ENCODE measurements around the gene AFAP1L1. TPM values are rescaled to one million over a fixed set of nuclear protein-coding genes. Genes with fewer than 3 reads are reported as not detected.

The AFAP1L1 gene
- total and polyA plus RNA-seq, 2 donors (not counting 3 experiments of a cell fraction or from before 2014, with no cell fraction given): 7.9 to 73.2 TPM

DNA sequence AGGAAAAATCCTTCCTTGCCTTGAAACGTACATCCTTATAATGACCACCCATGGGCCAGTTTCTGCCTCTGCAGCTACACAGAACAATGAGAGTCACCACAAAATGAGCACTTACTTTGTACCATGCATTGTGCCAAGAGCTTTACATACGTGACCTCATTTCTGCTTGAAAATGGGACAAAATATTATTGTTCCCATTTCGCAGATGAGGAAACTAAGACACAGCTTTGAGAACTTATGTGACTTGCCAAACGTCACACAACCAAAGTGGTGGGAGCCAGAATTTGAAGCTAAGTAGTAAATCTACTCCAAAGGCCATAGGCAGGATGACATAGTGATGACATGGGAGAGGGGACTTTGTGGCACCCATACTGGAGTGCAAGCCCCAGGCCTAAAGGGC lies 38.8 kb downstream of the AFAP1L1 start:
- TSS peak; percentile 77 for BruUV-seq (replicated peaks)
- FAIRE-seq (no peak), DNase-seq (ENCODE audit: low read depth, low spot score) (peak; percentile 23)

More for the DNA sequence above, 38.8 kb downstream of the AFAP1L1 start:
- Histone ChIP-seq H3K27me3 (ENCODE audit: control insufficient read depth in 2 of 2, insufficient read depth in 2 of 2, low read length in 2 of 2) (no peaks in the 10 kb centered on the region), H3K9ac (replicated peaks; ENCODE audit: extremely low read depth, insufficient read depth, low read length) (no peak overlapping the region), H3K4me3 (replicated peaks in 1 of 3; ENCODE audit: insufficient read depth in 1 of 3, low read depth in 1 of 3, low read length in 3 of 3) (no peak overlapping the region), H2AFZ (ENCODE audit: low read depth, low read length) (no peak overlapping the region), H3K79me2 (ENCODE audit: control insufficient read depth, insufficient read depth, low read length) (no peaks in the 10 kb centered on the region), H3K27ac (ENCODE audit: insufficient read depth, low read depth, low read length) (peak overlapping the region; percentile 49), H3K9me3 (replicated peaks; ENCODE audit: control insufficient read depth, insufficient read depth, low read length) (no peaks in the 10 kb centered on the region), H3K4me2 (ENCODE audit: insufficient read depth, low read length) (peak overlapping the region; percentile 23), H3K4me1 (ENCODE audit: control insufficient read depth, extremely low read depth, insufficient read depth, low read length) (peaks cover 23% of the 10 kb centered on the region), H3K36me3 (ENCODE audit: control insufficient read depth in 2 of 2, extremely low read depth in 1 of 2, insufficient read depth in 2 of 2, low read length in 2 of 2) (peaks cover 0 to 3% of the 10 kb centered on the region in 2 experiments), H3K9me1 (replicated peaks; ENCODE audit: control insufficient read depth, extremely low read depth, insufficient read depth, low read length) (no peaks in the 10 kb centered on the region), H4K20me1 (replicated peaks; ENCODE audit: control insufficient read depth, extremely low read depth, insufficient read depth, low read length) (no peaks in the 10 kb centered on the region)
- dilution Hi-C loops (cut with MboI; ENCODE audit: extremely low pct_ligation_motif_present, low sequenced_read_pairs): no loop called here
- no peak for TF ChIP-seq FOS (IDR thresholded peaks at IDR 0.05; ENCODE audit: borderline replicate concordance, insufficient read depth, low read length)
- TF ChIP-seq, protein P1, sequence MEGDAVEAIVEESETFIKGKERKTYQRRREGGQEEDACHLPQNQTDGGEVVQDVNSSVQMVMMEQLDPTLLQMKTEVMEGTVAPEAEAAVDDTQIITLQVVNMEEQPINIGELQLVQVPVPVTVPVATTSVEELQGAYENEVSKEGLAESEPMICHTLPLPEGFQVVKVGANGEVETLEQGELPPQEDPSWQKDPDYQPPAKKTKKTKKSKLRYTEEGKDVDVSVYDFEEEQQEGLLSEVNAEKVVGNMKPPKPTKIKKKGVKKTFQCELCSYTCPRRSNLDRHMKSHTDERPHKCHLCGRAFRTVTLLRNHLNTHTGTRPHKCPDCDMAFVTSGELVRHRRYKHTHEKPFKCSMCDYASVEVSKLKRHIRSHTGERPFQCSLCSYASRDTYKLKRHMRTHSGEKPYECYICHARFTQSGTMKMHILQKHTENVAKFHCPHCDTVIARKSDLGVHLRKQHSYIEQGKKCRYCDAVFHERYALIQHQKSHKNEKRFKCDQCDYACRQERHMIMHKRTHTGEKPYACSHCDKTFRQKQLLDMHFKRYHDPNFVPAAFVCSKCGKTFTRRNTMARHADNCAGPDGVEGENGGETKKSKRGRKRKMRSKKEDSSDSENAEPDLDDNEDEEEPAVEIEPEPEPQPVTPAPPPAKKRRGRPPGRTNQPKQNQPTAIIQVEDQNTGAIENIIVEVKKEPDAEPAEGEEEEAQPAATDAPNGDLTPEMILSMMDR (IDR thresholded peaks at IDR 0.05; ENCODE audit: extremely low read depth in 1 of 2, insufficient read depth in 1 of 2, low read depth in 1 of 2, low read length in 2 of 2): no peak
- TF ChIP-seq EZH2 (IDR thresholded peaks at IDR 0.05; ENCODE audit: borderline replicate concordance, low read depth, low read length, severe bottlenecking): no peak
- TF ChIP-seq POLR2AphosphoS5 (IDR thresholded peaks at IDR 0.05; ENCODE audit: insufficient read depth, low read depth, low read length): no peak
- TF ChIP-seq JUN (IDR thresholded peaks at IDR 0.05; ENCODE audit: borderline replicate concordance, insufficient read depth, insufficient read length, low read depth): no peak
- no peak for TF ChIP-seq MYC (IDR thresholded peaks at IDR 0.05; ENCODE audit: low read depth, low read length)
- no peak for TF ChIP-seq POLR2A (IDR thresholded peaks at IDR 0.05; ENCODE audit: low read depth, low read length)
- TF ChIP-seq, protein P2, sequence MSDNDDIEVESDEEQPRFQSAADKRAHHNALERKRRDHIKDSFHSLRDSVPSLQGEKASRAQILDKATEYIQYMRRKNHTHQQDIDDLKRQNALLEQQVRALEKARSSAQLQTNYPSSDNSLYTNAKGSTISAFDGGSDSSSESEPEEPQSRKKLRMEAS (IDR thresholded peaks at IDR 0.05; ENCODE audit: insufficient read depth, insufficient read length): no peak
- no peak for TF ChIP-seq GATA2 (IDR thresholded peaks at IDR 0.05; ENCODE audit: insufficient read depth, insufficient read length, low read depth, low read length)
- POLR2A ChIA-PET: interaction anchor here (1.4 kb wide), 1 partner anchor 11 kb away, joined by 3 read pairs; no protein-coding TSS in a partner anchor
- CTCF ChIA-PET: interaction anchor here (1.0 to 4.4 kb wide), 8 partner anchors 10 to 180 kb away, joined by 3 to 26 read pairs (median 6); no protein-coding TSS in a partner anchor
- intact Hi-C loops (cut with micrococcal nuclease): loop anchor here (2.0 to 5.0 kb wide), 2 partner anchors 37 to 252 kb away; partner anchors contain the start of gene GRPEL2
